Stimulated activated CD4-positive, alpha-beta T cell treated with anti-CD3 and anti-CD28 coated beads, Interleukin-2, amount 100 ng/mL, for 4 hours (primary cell): ENCODE data around the gene DLGAP4.

Experiments used
- DNase-seq: peaks from one replicate; pipeline ENCODE4 v3.0.0-alpha.2; 2020; ENCODE audit warnings: low read depth

The DLGAP4 gene

GRCh38 chr20:36308353-36308752 is 2.2 kb downstream of the DLGAP4 start:
- DNase-seq: no peak

GRCh38 chr20:36308986-36309385 is 2.8 kb downstream of the DLGAP4 start:
- no peak for DNase-seq

- DNase-seq: no peak
Observed at GRCh38 chr20:36309643-36310042, 3.5 kb downstream of the DLGAP4 start.

- no peak for DNase-seq
Observed at GRCh38 chr20:36310215-36310981, 4.3 kb downstream of the DLGAP4 start.

GRCh38 chr20:36311141-36311853 is 5.2 kb downstream of the DLGAP4 start:
- DNase-seq: no peak

GRCh38 chr20:36311854-36312723 is 6.0 kb downstream of the DLGAP4 start:
- no peak for DNase-seq

GRCh38 chr20:36312724-36313441 is 6.7 kb downstream of the DLGAP4 start:
- DNase-seq: no peak

- no peak for DNase-seq
Observed at GRCh38 chr20:36313476-36313875, 7.3 kb downstream of the DLGAP4 start.

- DNase-seq: no peak
Observed at GRCh38 chr20:36313926-36314325, 7.8 kb downstream of the DLGAP4 start.

GRCh38 chr20:36314734-36315544 is 8.8 kb downstream of the DLGAP4 start:
- DNase-seq: no peak

- DNase-seq: no peak
Observed at GRCh38 chr20:36315545-36316351, 9.6 kb downstream of the DLGAP4 start.

- DNase-seq: no peak
Observed at GRCh38 chr20:36317675-36318074, 11.5 kb downstream of the DLGAP4 start.

GRCh38 chr20:36318166-36318565 is 12.0 kb downstream of the DLGAP4 start:
- DNase-seq: no peak

- no peak for DNase-seq
Observed at GRCh38 chr20:36319356-36320260, 13.5 kb downstream of the DLGAP4 start.

GRCh38 chr20:36320261-36320897 is 14.2 kb downstream of the DLGAP4 start:
- DNase-seq: no peak

- DNase-seq: no peak
Observed at GRCh38 chr20:36320898-36321695, 15.0 kb downstream of the DLGAP4 start.

GRCh38 chr20:36322131-36322530 is 16.0 kb downstream of the DLGAP4 start:
- DNase-seq: no peak

- DNase-seq: no peak
Observed at GRCh38 chr20:36330091-36330490, 24.0 kb downstream of the DLGAP4 start.
